PFSK-1 (cell line): ENCODE results near the gene ATP11A.

Experiments used
- FOXP2 ChIP-seq: optimal IDR thresholded peaks from 2 replicates; pipeline ENCODE3; 2011; ENCODE audit warnings: borderline replicate concordance, control low read depth, inconsistent platforms; ENCODE audit not compliant: insufficient read depth; ENCODE audit errors: extremely low read length, extremely low read depth
- POLR2AphosphoS5 ChIP-seq: IDR thresholded peaks from 2 replicates; pipeline ENCODE4 v1.6.1; 2012; ENCODE audit warnings: low read depth, mild to moderate bottlenecking, control low read depth, low read length, moderate library complexity
- REST ChIP-seq, 2 experiments: IDR thresholded peaks; 2 replicates each; pipeline versions ENCODE4 v1.6.1 to v1.8.0; 2011 to 2012; ENCODE audit warnings: low read depth in 2 of 2, low read length in 2 of 2, control low read depth in 1 of 2, inconsistent platforms in 1 of 2, mild to moderate bottlenecking in 1 of 2, moderate library complexity in 1 of 2; ENCODE audit not compliant: insufficient read depth in 1 of 2
- SIN3A ChIP-seq: IDR thresholded peaks from 2 replicates; pipeline ENCODE4 v1.6.1; 2012; ENCODE audit warnings: mild to moderate bottlenecking, low read length, moderate library complexity, borderline replicate concordance; ENCODE audit not compliant: insufficient read depth
- TAF1 ChIP-seq: IDR thresholded peaks from 2 replicates; pipeline ENCODE4 v1.6.1; 2012; ENCODE audit warnings: low read length, control low read depth, borderline replicate concordance; ENCODE audit not compliant: insufficient read depth

ATP11A gene

DNA sequence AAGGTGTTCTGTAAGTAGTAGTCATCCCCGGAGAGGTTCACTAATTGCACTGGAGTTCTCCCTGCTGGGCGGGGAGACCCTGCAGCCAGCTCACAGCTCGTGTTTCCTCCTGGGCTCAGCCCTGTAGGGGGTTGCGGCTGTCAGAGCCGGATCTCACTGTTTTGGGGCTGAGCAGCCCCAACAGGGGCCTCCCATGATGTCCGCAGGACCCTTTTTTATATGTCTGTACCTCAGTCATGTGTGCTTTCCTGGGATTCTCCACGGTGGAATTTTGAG, 148.9 kb downstream of the ATP11A start:
- TF ChIP-seq SIN3A: no peak

- no peak for TF ChIP-seq REST (IDR thresholded peaks at IDR 0.05; ENCODE audit: insufficient read depth in 1 of 2, low read depth in 2 of 2, low read length in 2 of 2)
- no peak for TF ChIP-seq POLR2AphosphoS5
Measured at GRCh38 chr13:112839356-112840105, 149.7 kb downstream of the ATP11A start.

GRCh38 chr13:112840472-112841302, 150.8 kb downstream of the ATP11A start:
- no peak for TF ChIP-seq POLR2AphosphoS5
- TF ChIP-seq TAF1: no peak
- no peak for TF ChIP-seq REST (IDR thresholded peaks at IDR 0.05; ENCODE audit: insufficient read depth in 1 of 2, low read depth in 2 of 2, low read length in 2 of 2)
- no peak for TF ChIP-seq FOXP2
- TF ChIP-seq SIN3A: no peak

DNA sequence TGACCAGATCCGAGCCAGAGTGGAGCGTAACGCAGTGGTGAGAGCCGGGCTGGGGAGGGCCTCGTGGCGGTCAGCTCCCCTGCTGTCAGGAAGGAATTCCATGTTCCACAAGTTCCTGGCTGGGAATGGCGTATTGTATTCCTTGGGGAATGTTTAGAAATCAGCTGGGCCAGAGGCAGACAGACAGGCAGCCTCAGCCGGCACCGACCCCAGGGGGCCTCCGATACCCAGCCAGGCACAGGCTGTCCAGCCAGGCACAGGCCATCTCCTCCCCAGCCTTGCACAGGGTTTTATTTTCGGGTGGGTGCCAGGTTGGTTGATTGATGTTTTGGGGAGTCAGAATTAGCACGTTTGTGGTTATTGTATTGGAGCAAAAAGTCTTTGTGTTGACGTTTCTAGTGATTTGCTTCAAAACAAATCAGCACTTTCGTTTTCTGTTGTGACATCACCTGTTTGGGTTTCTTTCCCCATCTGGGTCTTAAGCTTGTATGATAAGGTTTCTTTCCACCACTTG, 152.6 kb downstream of the ATP11A start:
- TF ChIP-seq REST (IDR thresholded peaks at IDR 0.05; ENCODE audit: insufficient read depth in 1 of 2, low read depth in 2 of 2, low read length in 2 of 2) (no peak), FOXP2 (no peak)

DNA sequence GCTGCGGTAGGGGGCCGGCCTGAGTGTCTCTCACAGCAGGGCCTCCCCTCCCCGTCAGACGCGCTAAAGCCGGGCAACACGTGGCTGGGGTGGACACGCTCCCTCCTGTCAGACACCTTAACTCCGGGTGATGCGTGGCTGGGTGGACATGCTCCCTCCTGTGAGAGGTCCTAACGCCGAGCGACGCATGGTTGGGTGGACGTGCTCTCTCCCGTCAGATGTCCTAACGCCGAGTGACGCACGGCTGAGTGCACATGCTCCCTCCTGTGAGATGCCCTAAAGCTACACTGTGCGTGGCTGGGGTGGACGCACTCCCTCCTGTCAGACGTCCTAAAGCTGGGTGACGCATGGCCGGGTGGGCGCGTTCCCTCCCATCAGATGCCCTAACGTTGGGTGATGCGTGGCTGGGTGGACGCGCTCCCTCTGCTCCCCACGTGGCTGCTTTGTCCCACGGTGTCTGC, 153.1 kb downstream of the ATP11A start:
- TF ChIP-seq SIN3A (no peak), POLR2AphosphoS5 (no peak), REST (IDR thresholded peaks at IDR 0.05; ENCODE audit: insufficient read depth in 1 of 2, low read depth in 2 of 2, low read length in 2 of 2) (no peak), TAF1 (no peak), FOXP2 (no peak)
